ENCODE results near the gene IFT43. TPM values are rescaled to one million over a fixed set of nuclear protein-coding genes. Genes with fewer than 3 reads are reported as not detected.

IFT43 gene
- total RNA-seq, 1 experiment from 2014 or later = 18.6 TPM

GRCh38 chr14:76050250-76050649 is 64.7 kb downstream of the IFT43 start:
- Histone ChIP-seq H3K18ac (ENCODE audit: insufficient read length, low read depth, low read length) (no peak overlapping the region), H4K20me1 (ENCODE audit: control insufficient read depth, insufficient read depth, insufficient read length) (no peaks in the 10 kb centered on the region), H4K8ac (replicated peaks; ENCODE audit: insufficient read length, low read depth, low read length) (no peak overlapping the region), H2BK20ac (ENCODE audit: low read depth, low read length, poor library complexity, severe bottlenecking) (no peak overlapping the region), H3K4me2 (ENCODE audit: insufficient read depth, insufficient read length, low read length) (no peak overlapping the region), H4K91ac (ENCODE audit: insufficient read length, low read depth, low read length) (no peak overlapping the region), H3K79me2 (ENCODE audit: insufficient read depth, low read length) (no peaks in the 10 kb centered on the region), H3K27ac (ENCODE audit: insufficient read length, low read depth, low read length) (no peak overlapping the region), H4K5ac (ENCODE audit: insufficient read length, low read depth, low read length) (no peak overlapping the region), H2AK5ac (ENCODE audit: insufficient read length, low read length) (no peak overlapping the region), H2AFZ (ENCODE audit: low read length) (no peak overlapping the region), H2BK12ac (ENCODE audit: insufficient read length, low read depth, low read length) (no peak overlapping the region), H3K23ac (ENCODE audit: insufficient read length, low read depth, low read length) (no peak overlapping the region), H3K79me1 (ENCODE audit: insufficient read depth, low read depth, low read length, poor library complexity, severe bottlenecking) (no peaks in the 10 kb centered on the region), H3K56ac (ENCODE audit: insufficient read length, low read depth, low read length) (no peak overlapping the region), H3K9ac (ENCODE audit: extremely low read depth, insufficient read length, low read length) (no peak overlapping the region), H3T11ph (ENCODE audit: low read length) (no peak overlapping the region), H3K9me3 (ENCODE audit: control insufficient read depth, low read depth, low read length) (no peaks in the 10 kb centered on the region), H2BK5ac (ENCODE audit: insufficient read length, low read length) (no peak overlapping the region), H3K14ac (ENCODE audit: insufficient read depth, low read length) (no peak overlapping the region), H3K27me3 (ENCODE audit: insufficient read depth, low read length) (no peaks in the 10 kb centered on the region), H3K23me2 (ENCODE audit: insufficient read length, low read depth, low read length, poor library complexity, severe bottlenecking) (no peaks in the 10 kb centered on the region), H3K4ac (ENCODE audit: low read depth, low read length) (no peak overlapping the region), H2BK15ac (ENCODE audit: low read depth, low read length) (no peak overlapping the region), H3K4me1 (ENCODE audit: insufficient read depth, low read length) (peaks cover 6% of the 10 kb centered on the region; the same call in 1 of the 2 replicates), H2BK120ac (ENCODE audit: low read depth, low read length, poor library complexity, severe bottlenecking) (no peak overlapping the region)
- Mint-ChIP-seq H3K4me1 (peaks cover 2 to 5% of the 10 kb centered on the region in 2 experiments; a peak in 2 of 4 replicates), H3K27ac (no peak overlapping the region), H3K27me3 (ENCODE audit: low read depth) (no peaks in the 10 kb centered on the region), H3K4me3 (no peak overlapping the region), H3K36me3 (ENCODE audit: insufficient read depth in 1 of 3, low read depth in 3 of 3) (no peaks in the 10 kb centered on the region; a peak in 1 of 7 replicates), H3K9me3 (no peaks in the 10 kb centered on the region)
- no peak for TF ChIP-seq CTCF (conservative IDR thresholded peaks at IDR 0.05)
- no peak for DNase-seq
- WGBS (ENCODE audit: extremely low coverage, insufficient read length, low lambda C conversion rate) = no CpG with 5 or more reads among the region's 4 CpGs
